ENCODE data around the gene SUPT20HL1. TPM values are rescaled to one million over a fixed set of nuclear protein-coding genes. Genes with fewer than 3 reads are reported as not detected.

The SUPT20HL1 gene
- total and polyA plus RNA-seq, 10 of the 15 experiments (the other 5 are each of a cell fraction or from before 2014, with no cell fraction given): not detected

DNA sequence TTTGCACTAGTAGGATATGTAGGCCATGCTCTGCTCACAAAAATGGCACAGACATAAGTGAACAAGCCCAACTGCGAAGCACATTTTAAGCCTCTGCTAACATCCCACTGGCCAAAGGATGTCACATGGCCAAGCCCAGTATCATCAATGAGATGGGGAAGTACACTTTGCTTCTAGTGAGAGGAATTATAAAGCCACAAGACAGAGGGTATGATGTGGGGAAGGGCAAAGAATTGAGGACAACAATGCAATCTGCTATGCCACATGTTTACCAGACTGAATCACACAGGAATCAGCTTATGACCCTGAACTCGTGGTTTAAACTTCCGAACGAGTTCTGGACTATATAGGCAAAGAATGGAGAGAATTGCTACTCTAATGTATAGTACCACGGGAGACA is 39.1 kb downstream of the SUPT20HL1 start (continued):
- no peak for TF ChIP-seq YBX1 (IDR thresholded peaks at IDR 0.05)
- no peak for TF ChIP-seq NBN (IDR thresholded peaks at IDR 0.05)
- no peak for TF ChIP-seq MYB (IDR thresholded peaks at IDR 0.05; ENCODE audit: borderline replicate concordance, low read depth, low read length)

- no peaks in the 10 kb centered on the region for H3K9me3 ChIP-seq (replicated peaks; ENCODE audit: control insufficient read depth, insufficient read depth, low read length)
- ChIA-PET CTCF (no interaction called here), POLR2A (no interaction called here), SMC1A (ENCODE audit: uncharacterized antibody, unreplicated experiment) (no interaction called here), RAD21 (ENCODE audit: unreplicated experiment) (interaction anchor here (1.3 kb wide), 1 partner anchor 36 kb away, joined by 3 read pairs; no protein-coding TSS in a partner anchor)
- H3K27me3 ChIP-seq (replicated peaks in 1 of 2; ENCODE audit: control insufficient read depth in 2 of 2, insufficient read depth in 2 of 2, low read length in 1 of 2): no peaks in the 10 kb centered on the region; a peak in 1 of 4 replicates
- no peak overlapping the region for H2AFZ ChIP-seq (ENCODE audit: control insufficient read depth, low read depth, low read length)
- no TSS peak for BruUV-seq (replicated peaks)
- DNase-seq (ENCODE audit: low read depth, low spot score) (no peak), ATAC-seq (no peak), FAIRE-seq (no peak)
- H3K4me1 ChIP-seq (ENCODE audit: control insufficient read depth, insufficient read depth, low read length): no peaks in the 10 kb centered on the region
- no peak overlapping the region for H3K9ac ChIP-seq (ENCODE audit: control insufficient read depth, insufficient read depth, low read length)
- H3K27ac ChIP-seq (ENCODE audit: control insufficient read depth, insufficient read depth): no peak overlapping the region
- no peaks in the 10 kb centered on the region for H3K36me3 ChIP-seq (ENCODE audit: control insufficient read depth in 2 of 2, insufficient read depth in 2 of 2, low read length in 1 of 2)
- intact Hi-C loops (cut with micrococcal nuclease; ENCODE audit: unreplicated experiment): no loop called here
- no peaks in the 10 kb centered on the region for H3K79me2 ChIP-seq (ENCODE audit: control insufficient read depth, insufficient read depth, low read length)
- H3K4me2 ChIP-seq (ENCODE audit: control insufficient read depth, insufficient read depth): no peak overlapping the region
- no peak overlapping the region for H3K4me3 ChIP-seq
- in situ Hi-C loops (cut with MboI): no loop called here
- TF ChIP-seq NRF1 (conservative IDR thresholded peaks at IDR 0.05; ENCODE audit: low read depth, low read length) (no peak), RB1 (IDR thresholded peaks at IDR 0.05; ENCODE audit: borderline replicate concordance) (no peak), PAX5 (IDR thresholded peaks at IDR 0.05; ENCODE audit: borderline replicate concordance, low read depth, low read length) (no peak), BRCA1 (IDR thresholded peaks at IDR 0.05; ENCODE audit: low read depth, low read length) (no peak), WRNIP1 (IDR thresholded peaks at IDR 0.05; ENCODE audit: borderline replicate concordance, low read depth, low read length) (no peak), FOS (IDR thresholded peaks at IDR 0.05; ENCODE audit: borderline replicate concordance, extremely low read depth, insufficient read length) (no peak)
- no peaks in the 10 kb centered on the region for H4K20me1 ChIP-seq (ENCODE audit: control insufficient read depth, insufficient read depth)
Observed at GRCh38 chrX:24405959-24406358, 45.5 kb downstream of the SUPT20HL1 start.

Other genes starting within 250 kb of the SUPT20HL1 start
- 26.6 and 27.2 TPM in 2 replicates for gene ZFX, start 210.9 kb upstream of the SUPT20HL1 start, total RNA-seq (2014; rRNA removed)
- 32.0 and 33.4 TPM in 2 replicates for gene ZFX, start 210.9 kb upstream of the SUPT20HL1 start, total RNA-seq (2014; rRNA removed; fragmentation: Illumina TruSeq; extraction: Trizol)
- gene ZFX, start 210.9 kb upstream of the SUPT20HL1 start, total RNA-seq (2021): 36.7 and 40.9 TPM in 2 replicates
- gene ZFX, start 210.9 kb upstream of the SUPT20HL1 start, polyA plus RNA-seq (2011; rRNA removed): 26.0 and 30.2 TPM in 2 replicates
- gene ZFX, start 210.9 kb upstream of the SUPT20HL1 start, polyA plus RNA-seq (2014; fragmentation: Illumina TruSeq; extraction: Trizol): 17.9 and 18.8 TPM in 2 replicates
- 10 to 100 TPM in 1 of 2 experiments, 1 to 10 TPM in 1; 6.8 to 17.8 TPM for gene ZFX, start 210.9 kb upstream of the SUPT20HL1 start, polyA plus RNA-seq (2014; fragmentation: Nextera tagmentation; extraction: Ambion mirVana)
- 16.3 and 17.4 TPM in 2 replicates for gene ZFX, start 210.9 kb upstream of the SUPT20HL1 start, polyA plus RNA-seq (2014; rRNA removed)
- 10 to 100 TPM; 23.5 to 25.7 TPM for gene ZFX, start 210.9 kb upstream of the SUPT20HL1 start, polyA plus RNA-seq (2016; fragmentation: Nextera tagmentation; extraction: Ambion mirVana)
- not detected in 2 replicates for gene SUPT20HL2, start 46.6 kb upstream of the SUPT20HL1 start, total RNA-seq (2014; rRNA removed)
- not detected in 2 replicates for gene SUPT20HL2, start 46.6 kb upstream of the SUPT20HL1 start, total RNA-seq (2014; rRNA removed; fragmentation: Illumina TruSeq; extraction: Trizol)
- gene SUPT20HL2, start 46.6 kb upstream of the SUPT20HL1 start, total RNA-seq (2021): not detected in 2 replicates
- not detected in 2 replicates for gene SUPT20HL2, start 46.6 kb upstream of the SUPT20HL1 start, polyA plus RNA-seq (2011; rRNA removed)
- gene SUPT20HL2, start 46.6 kb upstream of the SUPT20HL1 start, polyA plus RNA-seq (2014; fragmentation: Illumina TruSeq; extraction: Trizol): not detected in 2 replicates
- gene SUPT20HL2, start 46.6 kb upstream of the SUPT20HL1 start, polyA plus RNA-seq (2014; fragmentation: Nextera tagmentation; extraction: Ambion mirVana): not detected
- not detected in 2 replicates for gene SUPT20HL2, start 46.6 kb upstream of the SUPT20HL1 start, polyA plus RNA-seq (2014; rRNA removed)
- not detected for gene SUPT20HL2, start 46.6 kb upstream of the SUPT20HL1 start, polyA plus RNA-seq (2016; fragmentation: Nextera tagmentation; extraction: Ambion mirVana)
- 21.9 and 24.8 TPM in 2 replicates for gene PDK3, start 104.6 kb downstream of the SUPT20HL1 start, total RNA-seq (2014; rRNA removed)
- gene PDK3, start 104.6 kb downstream of the SUPT20HL1 start, total RNA-seq (2014; rRNA removed; fragmentation: Illumina TruSeq; extraction: Trizol): 22.0 and 22.7 TPM in 2 replicates
- 21.1 and 21.9 TPM in 2 replicates for gene PDK3, start 104.6 kb downstream of the SUPT20HL1 start, total RNA-seq (2021)
- gene PDK3, start 104.6 kb downstream of the SUPT20HL1 start, polyA plus RNA-seq (2011; rRNA removed): 54.6 and 70.5 TPM in 2 replicates
- 20.4 and 23.8 TPM in 2 replicates for gene PDK3, start 104.6 kb downstream of the SUPT20HL1 start, polyA plus RNA-seq (2014; fragmentation: Illumina TruSeq; extraction: Trizol)
- gene PDK3, start 104.6 kb downstream of the SUPT20HL1 start, polyA plus RNA-seq (2014; fragmentation: Nextera tagmentation; extraction: Ambion mirVana): 1 to 10 TPM; 4.2 to 6.4 TPM
- 15.9 and 17.8 TPM in 2 replicates for gene PDK3, start 104.6 kb downstream of the SUPT20HL1 start, polyA plus RNA-seq (2014; rRNA removed)
- gene PDK3, start 104.6 kb downstream of the SUPT20HL1 start, polyA plus RNA-seq (2016; fragmentation: Nextera tagmentation; extraction: Ambion mirVana): 10 to 100 TPM; 40.5 to 41.3 TPM